ENCODE data around the gene PLCB4. TPM values are rescaled to one million over a fixed set of nuclear protein-coding genes. Genes with fewer than 3 reads are reported as not detected.

Gene PLCB4
- total and polyA plus RNA-seq, 3 experiments from 2014 or later, result not detected

DNA sequence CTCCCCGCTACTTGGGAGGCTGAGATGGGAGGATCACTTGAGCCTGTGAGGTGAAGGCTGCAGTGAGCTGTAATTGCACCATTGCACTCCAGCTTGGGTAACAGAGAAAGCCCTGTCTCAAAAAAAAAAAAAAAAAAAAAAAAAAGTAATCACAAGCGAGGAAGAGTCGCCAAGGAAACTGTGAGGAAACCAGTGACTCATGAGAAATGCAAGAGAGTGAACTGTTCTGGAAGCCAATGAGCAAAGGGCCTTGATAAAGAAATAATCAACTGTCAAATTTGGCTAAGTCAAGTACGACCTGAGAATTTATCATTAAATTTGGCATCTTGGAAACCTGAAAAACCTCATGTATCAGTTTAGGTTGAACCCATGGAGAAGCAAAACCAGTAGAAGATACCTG, 429.4 kb downstream of the PLCB4 start:
- DNase-seq, result no peak
- no peaks in the 10 kb centered on the region for H3K27me3 ChIP-seq (ENCODE audit: insufficient read depth, low read length, poor library complexity, severe bottlenecking)
- no peak overlapping the region for H3K4me3 Mint-ChIP-seq
- no peak overlapping the region for H3K27ac ChIP-seq (ENCODE audit: low read depth, low read length)
- no peak overlapping the region for H3K4me3 ChIP-seq (ENCODE audit: low read length)
- no peaks in the 10 kb centered on the region for H3K9me3 ChIP-seq (ENCODE audit: low read length)
- H3K27me3 Mint-ChIP-seq, result no peaks in the 10 kb centered on the region
- ChIA-PET CTCF (no interaction called here), POLR2A (no interaction called here)
- no peak overlapping the region for H3K27ac Mint-ChIP-seq
- H3K36me3 Mint-ChIP-seq, result no peaks in the 10 kb centered on the region
- H3K4me1 Mint-ChIP-seq, result no peaks in the 10 kb centered on the region
- H3K9me3 Mint-ChIP-seq, result peaks cover 0 to 12% (median 0%) of the 10 kb centered on the region in 5 donors
- no peaks in the 10 kb centered on the region for H3K36me3 ChIP-seq (ENCODE audit: insufficient read depth, low read length)
- no peaks in the 10 kb centered on the region for H3K4me1 ChIP-seq (ENCODE audit: insufficient read depth, low read length)

DNA sequence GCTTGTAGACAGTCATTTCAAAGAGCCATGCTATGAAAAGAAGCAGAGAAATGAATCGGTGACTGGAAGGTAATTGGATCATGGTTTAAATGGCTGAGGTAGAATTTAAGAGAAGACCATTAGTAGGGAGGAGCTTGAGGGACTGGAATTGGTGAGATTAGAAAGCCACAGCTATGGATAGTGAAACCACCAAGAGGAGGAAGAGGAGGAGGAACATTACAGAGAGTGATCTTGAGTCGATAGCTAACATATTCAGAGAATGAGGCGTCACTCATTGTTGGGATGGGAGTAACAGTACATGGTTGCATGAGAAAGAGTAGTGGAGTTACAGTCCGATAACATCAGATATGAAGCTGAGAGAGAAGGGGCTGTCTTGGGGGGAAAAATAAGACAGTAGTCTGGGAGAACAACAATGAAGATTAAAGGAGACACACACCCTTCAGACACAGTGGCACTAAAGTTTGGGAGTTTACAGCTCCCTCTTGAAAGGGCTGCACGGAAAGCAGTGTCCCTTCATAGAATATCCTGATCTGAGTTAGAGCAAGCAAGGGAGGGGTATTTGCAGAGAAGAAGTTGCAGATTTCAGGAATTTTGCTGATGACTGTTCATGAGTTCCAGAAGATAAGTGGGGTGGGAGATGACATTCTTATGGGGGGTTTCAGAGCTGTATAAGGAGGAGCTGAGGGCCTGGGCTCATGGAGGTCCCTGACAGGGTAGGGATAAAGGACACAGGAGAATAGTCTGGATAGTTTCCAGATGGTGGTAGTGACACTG, 430.4 kb downstream of the PLCB4 start:
- Mint-ChIP-seq H3K4me1 (no peaks in the 10 kb centered on the region), H3K36me3 (no peaks in the 10 kb centered on the region), H3K4me3 (no peak overlapping the region), H3K27me3 (no peaks in the 10 kb centered on the region), H3K9me3 (peaks cover 0 to 15% (median 3%) of the 10 kb centered on the region in 5 donors), H3K27ac (no peak overlapping the region)
- ChIA-PET POLR2A (no interaction called here), CTCF (no interaction called here)
- DNase-seq, result no peak
- Histone ChIP-seq H3K4me3 (ENCODE audit: low read length) (no peak overlapping the region), H3K27ac (ENCODE audit: low read depth, low read length) (no peak overlapping the region), H3K36me3 (ENCODE audit: insufficient read depth, low read length) (no peaks in the 10 kb centered on the region), H3K9me3 (ENCODE audit: low read length) (no peaks in the 10 kb centered on the region), H3K4me1 (ENCODE audit: insufficient read depth, low read length) (no peaks in the 10 kb centered on the region), H3K27me3 (ENCODE audit: insufficient read depth, low read length, poor library complexity, severe bottlenecking) (no peaks in the 10 kb centered on the region)

DNA sequence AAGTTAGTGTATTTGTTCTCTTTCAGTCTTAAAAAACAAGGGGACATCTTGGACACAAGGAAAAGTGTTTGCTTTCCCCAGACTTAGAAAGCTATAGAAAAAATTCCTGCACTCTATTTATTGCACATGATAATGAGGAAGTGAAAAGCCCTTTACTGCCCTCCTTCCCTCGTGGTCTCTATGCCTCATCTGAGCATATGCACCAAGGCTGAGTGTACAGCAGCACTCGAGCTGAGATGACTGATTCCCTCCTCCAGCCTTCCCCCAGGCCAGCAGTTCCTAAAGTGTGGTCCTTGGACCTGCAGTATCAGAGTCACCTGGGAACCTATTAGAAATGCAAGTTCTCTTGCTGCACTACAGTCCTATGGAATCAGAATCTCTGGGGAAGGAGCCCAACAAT, 431.2 kb downstream of the PLCB4 start:
- Mint-ChIP-seq H3K4me3 (no peak overlapping the region), H3K27me3 (no peaks in the 10 kb centered on the region), H3K9me3 (peaks cover 0 to 12% (median 2%) of the 10 kb centered on the region in 5 donors), H3K27ac (no peak overlapping the region), H3K36me3 (no peaks in the 10 kb centered on the region), H3K4me1 (no peaks in the 10 kb centered on the region)
- Histone ChIP-seq H3K36me3 (ENCODE audit: insufficient read depth, low read length) (no peaks in the 10 kb centered on the region), H3K27me3 (ENCODE audit: insufficient read depth, low read length, poor library complexity, severe bottlenecking) (no peaks in the 10 kb centered on the region), H3K4me3 (ENCODE audit: low read length) (no peak overlapping the region), H3K27ac (ENCODE audit: low read depth, low read length) (no peak overlapping the region), H3K9me3 (ENCODE audit: low read length) (no peaks in the 10 kb centered on the region), H3K4me1 (ENCODE audit: insufficient read depth, low read length) (no peaks in the 10 kb centered on the region)
- ChIA-PET CTCF (no interaction called here), POLR2A (no interaction called here)
- no peak for DNase-seq

DNA sequence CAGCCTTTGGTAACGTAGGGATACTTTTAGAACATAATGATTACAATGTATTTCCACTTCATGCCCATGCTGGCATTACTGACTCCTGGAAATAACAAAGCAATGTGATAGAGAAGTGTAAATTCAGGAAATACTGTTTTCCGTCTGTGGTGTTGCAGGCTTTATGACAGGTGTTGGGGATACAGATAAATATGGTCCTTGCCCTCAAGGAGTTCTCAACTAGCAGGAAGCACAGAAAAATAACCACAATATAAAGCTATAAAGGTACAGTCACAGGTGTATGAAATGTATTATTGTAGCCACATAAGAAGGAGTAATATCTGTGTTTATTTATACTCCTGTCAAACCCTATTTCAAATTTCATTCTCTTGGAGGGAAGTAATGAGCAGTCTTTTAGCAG, 432.6 kb downstream of the PLCB4 start:
- Mint-ChIP-seq H3K9me3 (peaks cover 0 to 5% (median 3%) of the 10 kb centered on the region in 5 donors), H3K36me3 (no peaks in the 10 kb centered on the region), H3K4me1 (no peaks in the 10 kb centered on the region), H3K27ac (no peak overlapping the region), H3K4me3 (no peak overlapping the region), H3K27me3 (no peaks in the 10 kb centered on the region)
- Histone ChIP-seq H3K36me3 (ENCODE audit: insufficient read depth, low read length) (no peaks in the 10 kb centered on the region), H3K4me3 (ENCODE audit: low read length) (no peak overlapping the region), H3K27me3 (ENCODE audit: insufficient read depth, low read length, poor library complexity, severe bottlenecking) (no peaks in the 10 kb centered on the region), H3K27ac (ENCODE audit: low read depth, low read length) (no peak overlapping the region), H3K4me1 (ENCODE audit: insufficient read depth, low read length) (no peaks in the 10 kb centered on the region), H3K9me3 (ENCODE audit: low read length) (no peaks in the 10 kb centered on the region)
- ChIA-PET CTCF (no interaction called here), POLR2A (no interaction called here)
- DNase-seq, result no peak

DNA sequence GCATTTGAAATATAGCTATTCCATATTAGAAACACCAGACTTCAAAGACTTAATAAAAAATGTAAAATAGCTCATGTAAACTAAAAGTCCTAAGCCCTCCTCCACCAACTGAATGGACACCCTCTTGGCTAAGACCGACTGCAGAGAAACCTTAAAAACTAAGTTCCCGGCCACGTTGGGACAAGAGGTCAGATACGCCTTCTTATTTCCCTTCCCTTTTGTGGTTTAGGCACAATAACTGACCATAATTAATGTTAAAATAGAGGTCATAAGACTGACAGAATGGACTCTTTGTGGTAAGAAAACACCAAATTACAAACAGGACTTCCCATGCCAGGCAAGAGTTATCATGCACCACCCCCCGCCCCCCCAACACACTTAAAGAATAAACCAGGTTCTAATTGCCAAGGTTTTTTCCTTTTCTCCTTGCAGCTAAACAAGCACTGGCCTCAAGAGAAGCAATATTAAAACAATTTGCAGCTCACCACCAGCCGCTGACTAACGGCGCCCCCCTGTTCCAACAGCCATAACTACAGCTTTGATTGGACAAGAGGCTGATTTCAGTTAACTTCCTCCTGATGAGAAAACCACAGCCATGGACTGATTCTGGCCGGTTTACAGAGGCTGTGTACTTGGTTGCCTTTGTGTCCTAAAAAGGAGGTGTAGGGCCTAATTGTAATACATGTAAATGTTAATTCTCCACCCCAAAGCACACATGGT, 434.8 kb downstream of the PLCB4 start:
- peaks cover 7 to 8% of the 10 kb centered on the region in 2 donors for H3K27me3 Mint-ChIP-seq
- CTCF ChIA-PET, result no interaction called here

DNA sequence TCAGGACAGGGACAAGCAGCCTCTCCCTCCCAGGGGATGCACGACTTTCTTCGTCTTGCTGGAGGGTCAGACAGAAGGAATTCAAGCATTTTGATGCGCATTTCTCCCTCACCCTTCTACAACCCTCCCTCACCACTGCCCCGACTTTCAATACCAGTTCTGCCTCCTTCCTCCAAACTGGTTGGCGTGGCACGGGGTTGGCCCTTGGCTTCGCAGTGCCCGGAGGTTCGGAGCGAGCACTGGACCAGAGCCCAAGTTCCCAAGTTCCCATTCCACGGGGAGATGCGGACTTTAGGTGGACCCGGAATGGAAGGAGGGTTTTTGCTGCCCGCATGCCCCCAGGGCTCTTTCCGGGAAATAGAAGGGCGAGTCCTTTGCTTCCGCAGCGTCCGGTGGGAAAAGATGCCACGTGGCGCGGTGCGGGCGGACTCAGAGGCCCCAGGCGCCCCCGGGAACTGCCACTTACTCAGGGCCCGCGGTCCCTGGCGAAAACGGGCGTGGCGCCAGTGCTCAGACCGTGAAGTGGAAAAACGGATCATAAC, 437.5 kb downstream of the PLCB4 start:
- H3K36me3 Mint-ChIP-seq, result no peaks in the 10 kb centered on the region
- ChIA-PET POLR2A (no interaction called here), CTCF (no interaction called here)
- peaks cover 0 to 8% (median 7%) of the 10 kb centered on the region in 5 donors for H3K9me3 Mint-ChIP-seq
- DNase-seq, result no peak
- no peaks in the 10 kb centered on the region for H3K4me1 Mint-ChIP-seq
- no peaks in the 10 kb centered on the region for H3K4me1 ChIP-seq (ENCODE audit: insufficient read depth, low read length)
- no peak overlapping the region for H3K27ac ChIP-seq (ENCODE audit: low read depth, low read length)
- peaks cover 18 to 20% of the 10 kb centered on the region in 2 donors for H3K27me3 Mint-ChIP-seq
- H3K27me3 ChIP-seq (ENCODE audit: insufficient read depth, low read length, poor library complexity, severe bottlenecking), result no peaks in the 10 kb centered on the region
- no peaks in the 10 kb centered on the region for H3K9me3 ChIP-seq (ENCODE audit: low read length)
- no peak overlapping the region for H3K4me3 Mint-ChIP-seq
- H3K27ac Mint-ChIP-seq, result no peak overlapping the region
- no peak overlapping the region for H3K4me3 ChIP-seq (ENCODE audit: low read length)
- no peaks in the 10 kb centered on the region for H3K36me3 ChIP-seq (ENCODE audit: insufficient read depth, low read length)

More for the DNA sequence above, 434.8 kb downstream of the PLCB4 start:
- no peak overlapping the region for H3K27ac ChIP-seq (ENCODE audit: low read depth, low read length)
- H3K36me3 Mint-ChIP-seq, result no peaks in the 10 kb centered on the region
- H3K9me3 ChIP-seq (ENCODE audit: low read length), result no peaks in the 10 kb centered on the region
- no peak for DNase-seq
- no peak overlapping the region for H3K4me3 ChIP-seq (ENCODE audit: low read length)
- peaks cover 0 to 8% (median 2%) of the 10 kb centered on the region in 5 donors for H3K9me3 Mint-ChIP-seq
- H3K4me1 Mint-ChIP-seq, result no peaks in the 10 kb centered on the region
- no peak overlapping the region for H3K27ac Mint-ChIP-seq
- H3K27me3 ChIP-seq (ENCODE audit: insufficient read depth, low read length, poor library complexity, severe bottlenecking), result no peaks in the 10 kb centered on the region
- H3K4me1 ChIP-seq (ENCODE audit: insufficient read depth, low read length), result no peaks in the 10 kb centered on the region
- H3K4me3 Mint-ChIP-seq, result no peak overlapping the region
- POLR2A ChIA-PET, result no interaction called here
- no peaks in the 10 kb centered on the region for H3K36me3 ChIP-seq (ENCODE audit: insufficient read depth, low read length)

DNA sequence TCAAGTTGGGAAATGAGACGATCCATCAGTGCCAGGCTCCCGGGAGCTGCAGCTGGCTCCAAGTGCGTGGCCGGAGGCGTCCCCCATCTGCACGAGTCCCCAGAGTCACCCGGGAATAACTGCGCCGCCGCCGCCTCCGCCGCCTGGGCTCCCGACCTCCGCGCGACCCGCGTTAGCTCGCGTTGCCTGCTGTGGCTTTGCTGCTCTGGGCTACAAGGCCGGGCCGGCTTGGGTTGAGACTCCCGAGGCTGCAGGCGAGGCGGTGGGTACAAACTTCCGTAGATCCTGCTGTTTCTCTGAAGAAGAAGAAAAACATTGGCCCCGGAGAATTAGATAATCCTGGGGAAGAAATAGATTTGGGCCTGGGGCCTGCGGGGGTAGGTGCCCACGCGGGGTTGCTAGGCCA, 438.1 kb downstream of the PLCB4 start:
- no peaks in the 10 kb centered on the region for H3K9me3 ChIP-seq (ENCODE audit: low read length)
- CTCF ChIA-PET, result no interaction called here
- no peak overlapping the region for H3K27ac Mint-ChIP-seq
- no peaks in the 10 kb centered on the region for H3K36me3 ChIP-seq (ENCODE audit: insufficient read depth, low read length)
- no peaks in the 10 kb centered on the region for H3K36me3 Mint-ChIP-seq
- no peak for DNase-seq
- H3K27me3 Mint-ChIP-seq, result peaks cover 18 to 20% of the 10 kb centered on the region in 2 donors
- H3K4me1 Mint-ChIP-seq, result no peaks in the 10 kb centered on the region
- H3K4me3 ChIP-seq (ENCODE audit: low read length), result no peak overlapping the region
- no peak overlapping the region for H3K4me3 Mint-ChIP-seq
- peaks cover 0 to 8% (median 7%) of the 10 kb centered on the region in 5 donors for H3K9me3 Mint-ChIP-seq
- H3K27ac ChIP-seq (ENCODE audit: low read depth, low read length), result no peak overlapping the region
- H3K27me3 ChIP-seq (ENCODE audit: insufficient read depth, low read length, poor library complexity, severe bottlenecking), result no peaks in the 10 kb centered on the region
- H3K4me1 ChIP-seq (ENCODE audit: insufficient read depth, low read length), result no peaks in the 10 kb centered on the region
- POLR2A ChIA-PET, result no interaction called here

DNA sequence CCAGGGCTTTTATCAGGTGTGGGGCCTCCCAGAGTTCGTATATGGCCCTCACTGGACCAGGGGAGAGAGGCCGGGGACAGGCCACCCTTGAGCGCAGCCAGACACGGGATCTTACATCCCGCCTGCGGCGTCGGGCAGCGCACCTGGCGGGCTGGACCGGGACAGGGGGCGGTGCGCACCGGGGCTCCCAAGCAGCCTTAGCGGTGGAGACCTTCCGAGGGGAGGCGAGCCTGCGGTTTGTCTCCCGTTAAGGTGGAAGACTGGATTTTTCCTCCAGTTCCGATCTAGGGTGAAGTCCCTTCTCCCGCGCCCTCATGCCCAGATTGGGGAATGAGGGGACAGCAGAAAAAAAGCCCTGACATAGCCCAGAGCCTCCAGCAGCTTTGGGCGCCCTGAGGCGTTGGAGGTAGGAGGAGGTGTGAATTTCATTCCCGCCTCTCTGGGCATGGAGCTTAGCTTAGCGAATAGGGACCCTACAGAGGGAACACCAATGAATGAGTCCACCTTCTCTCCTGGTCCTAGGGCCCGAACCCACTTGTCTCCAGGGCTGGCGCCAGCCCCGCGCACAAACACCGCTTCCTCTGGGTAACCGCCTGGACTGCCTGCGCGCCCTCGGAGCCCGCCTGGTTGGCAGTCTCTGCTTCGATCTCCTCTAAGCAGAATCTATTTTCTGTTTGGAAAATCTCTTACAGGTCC, 438.8 kb downstream of the PLCB4 start:
- Histone ChIP-seq H3K4me1 (ENCODE audit: insufficient read depth, low read length) (no peaks in the 10 kb centered on the region), H3K27ac (ENCODE audit: low read depth, low read length) (no peak overlapping the region), H3K4me3 (ENCODE audit: low read length) (no peak overlapping the region), H3K36me3 (ENCODE audit: insufficient read depth, low read length) (no peaks in the 10 kb centered on the region), H3K9me3 (ENCODE audit: low read length) (no peaks in the 10 kb centered on the region), H3K27me3 (ENCODE audit: insufficient read depth, low read length, poor library complexity, severe bottlenecking) (no peaks in the 10 kb centered on the region)
- peaks cover 0 to 11% (median 7%) of the 10 kb centered on the region in 5 donors for H3K9me3 Mint-ChIP-seq
- no peak overlapping the region for H3K27ac Mint-ChIP-seq
- H3K27me3 Mint-ChIP-seq, result peaks cover 22 to 25% of the 10 kb centered on the region in 2 donors
- ChIA-PET POLR2A (no interaction called here), CTCF (no interaction called here)
- no peaks in the 10 kb centered on the region for H3K36me3 Mint-ChIP-seq
- no peaks in the 10 kb centered on the region for H3K4me1 Mint-ChIP-seq
- DNase-seq, result no peak
- no peak overlapping the region for H3K4me3 Mint-ChIP-seq
